Measurements from ENCODE around the gene GRM7.

- no peak for TF ChIP-seq EZH2 (IDR thresholded peaks at IDR 0.05; ENCODE audit: borderline replicate concordance, low read length)
- TF ChIP-seq, protein P1, sequence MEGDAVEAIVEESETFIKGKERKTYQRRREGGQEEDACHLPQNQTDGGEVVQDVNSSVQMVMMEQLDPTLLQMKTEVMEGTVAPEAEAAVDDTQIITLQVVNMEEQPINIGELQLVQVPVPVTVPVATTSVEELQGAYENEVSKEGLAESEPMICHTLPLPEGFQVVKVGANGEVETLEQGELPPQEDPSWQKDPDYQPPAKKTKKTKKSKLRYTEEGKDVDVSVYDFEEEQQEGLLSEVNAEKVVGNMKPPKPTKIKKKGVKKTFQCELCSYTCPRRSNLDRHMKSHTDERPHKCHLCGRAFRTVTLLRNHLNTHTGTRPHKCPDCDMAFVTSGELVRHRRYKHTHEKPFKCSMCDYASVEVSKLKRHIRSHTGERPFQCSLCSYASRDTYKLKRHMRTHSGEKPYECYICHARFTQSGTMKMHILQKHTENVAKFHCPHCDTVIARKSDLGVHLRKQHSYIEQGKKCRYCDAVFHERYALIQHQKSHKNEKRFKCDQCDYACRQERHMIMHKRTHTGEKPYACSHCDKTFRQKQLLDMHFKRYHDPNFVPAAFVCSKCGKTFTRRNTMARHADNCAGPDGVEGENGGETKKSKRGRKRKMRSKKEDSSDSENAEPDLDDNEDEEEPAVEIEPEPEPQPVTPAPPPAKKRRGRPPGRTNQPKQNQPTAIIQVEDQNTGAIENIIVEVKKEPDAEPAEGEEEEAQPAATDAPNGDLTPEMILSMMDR (conservative IDR thresholded peaks at IDR 0.05 in 1 of 2, IDR thresholded peaks at IDR 0.05 in 1 of 2; ENCODE audit: extremely low read depth in 1 of 2, insufficient read depth in 1 of 2, low read depth in 1 of 2, low read length in 2 of 2) = peak in 1 of 2 donors; percentile 3
Observed at GRCh38 chr3:7487763-7488162, 626.8 kb downstream of the GRM7 start.

Measured in mammary epithelial cell (primary cell).